Endothelial cell of umbilical vein (primary cell): ENCODE results near the gene TRNAU1AP. TPM values are rescaled to one million over a fixed set of nuclear protein-coding genes. Genes with fewer than 3 reads are reported as not detected.
"Not testable (repeated sequence)": the region's sequence is repeated elsewhere in the genome, so short reads cannot be mapped to it uniquely, and the experiment has no call there.

Source experiments
- BruUV-seq: library from RNA; stranded (reverse); fragments of 400-500 nt; replicated peaks from 2 replicates; lab custom pipeline; 2021; lab: Mats Ljungman, UMichigan
- CTCF ChIA-PET: fragments of 300-600, 350-600 bp; sonication (Branson Sonifier 250); formaldehyde crosslinking; loops from one replicate; lab custom pipeline; 2021; ENCODE audit warnings: antibody characterized with exemption, inconsistent platforms; lab: Charles Lee
- POLR2A ChIA-PET: fragments of 300-600, 350-600 bp; sonication (Branson Sonifier 250); formaldehyde crosslinking; loops from one replicate; lab custom pipeline; 2021; ENCODE audit warnings: antibody characterized with exemption, inconsistent platforms; lab: Charles Lee
- DNase-seq: peaks from one replicate; pipeline ENCODE4 v3.0.0-alpha.2; 2011; ENCODE audit warnings: low read depth, low spot score
- FAIRE-seq: peaks from 2 replicates; lab custom pipeline; 2011; peaks lifted over from hg19 to GRCh38; lab: Jason Lieb, UNC
- H2AFZ ChIP-seq: 2 replicates; pipeline ENCODE4 v1.6.0; 2012; ENCODE audit warnings: low read depth, low read length, control low read depth, inconsistent platforms
- H3K27ac ChIP-seq: 2 replicates; pipeline ENCODE4 v1.5.1; 2011; ENCODE audit warnings: low read depth, mild to moderate bottlenecking, control low read depth, low read length, moderate library complexity; ENCODE audit not compliant: insufficient read depth
- H3K27me3 ChIP-seq, 2 experiments: 2 replicates each; pipeline versions ENCODE4 v1.6.0 to v1.6.1; 2011; ENCODE audit warnings: low read length in 2 of 2, mixed read lengths in 1 of 2; ENCODE audit not compliant: control insufficient read depth in 2 of 2, insufficient read depth in 2 of 2
- H3K36me3 ChIP-seq, 2 experiments: 2 replicates in 1 of 2; 3 replicates in 1 of 2; pipeline ENCODE4 v1.5.1; 2011; ENCODE audit warnings: low read length in 2 of 2, mild to moderate bottlenecking in 1 of 2, moderate library complexity in 1 of 2; ENCODE audit not compliant: control insufficient read depth in 2 of 2, insufficient read depth in 2 of 2; ENCODE audit errors: extremely low read depth in 1 of 2
- H3K4me1 ChIP-seq: 3 replicates; pipeline ENCODE4 v1.5.1; 2011; ENCODE audit warnings: mild to moderate bottlenecking, low read length; ENCODE audit not compliant: control insufficient read depth, insufficient read depth; ENCODE audit errors: extremely low read depth
- H3K4me2 ChIP-seq: 2 replicates; pipeline ENCODE4 v1.6.1; 2011; ENCODE audit warnings: low read length, control low read depth, mixed read lengths; ENCODE audit not compliant: insufficient read depth
- H3K4me3 ChIP-seq, 3 experiments: fragments of 200-600 bp in 1 of 3; sonication (generic), shearing (Covaris generic) in 1 of 3; replicated peaks in 1 of 3; 2 replicates each; pipeline ENCODE4 v1.5.1; 2011 to 2016; ENCODE audit warnings: control low read depth in 3 of 3, low read length in 3 of 3, mild to moderate bottlenecking in 2 of 3, inconsistent platforms in 1 of 3, low read depth in 1 of 3, moderate library complexity in 1 of 3; ENCODE audit not compliant: insufficient read depth in 1 of 3
- H3K79me2 ChIP-seq: 2 replicates; pipeline ENCODE4 v1.6.0; 2012; ENCODE audit warnings: low read length, inconsistent platforms; ENCODE audit not compliant: control insufficient read depth, insufficient read depth
- H3K9ac ChIP-seq: replicated peaks from 2 replicates; pipeline ENCODE3; 2011; ENCODE audit warnings: low read length, control low read depth; ENCODE audit not compliant: insufficient read depth; ENCODE audit errors: extremely low read depth
- H3K9me1 ChIP-seq: replicated peaks from 3 replicates; pipeline ENCODE4 v1.6.0; 2011; ENCODE audit warnings: mild to moderate bottlenecking, low read length; ENCODE audit not compliant: control insufficient read depth, insufficient read depth; ENCODE audit errors: extremely low read depth
- H3K9me3 ChIP-seq: replicated peaks from 2 replicates; pipeline ENCODE4 v1.5.1; 2012; ENCODE audit warnings: low read length, inconsistent platforms; ENCODE audit not compliant: control insufficient read depth, insufficient read depth
- H4K20me1 ChIP-seq: replicated peaks from 2 replicates; pipeline ENCODE3; 2011; ENCODE audit warnings: mild to moderate bottlenecking, low read length; ENCODE audit not compliant: control insufficient read depth, insufficient read depth; ENCODE audit errors: extremely low read depth
- EZH2 ChIP-seq: IDR thresholded peaks from 2 replicates; pipeline ENCODE4 v1.6.1; 2012; ENCODE audit warnings: borderline replicate concordance, low read depth, mild to moderate bottlenecking, moderate library complexity, low read length, inconsistent platforms; ENCODE audit not compliant: severe bottlenecking
- FOS ChIP-seq: IDR thresholded peaks from 2 replicates; pipeline ENCODE4 v1.6.1; 2011; ENCODE audit warnings: mild to moderate bottlenecking, low read length, moderate library complexity, borderline replicate concordance; ENCODE audit not compliant: insufficient read depth
- GATA2 ChIP-seq: IDR thresholded peaks from 2 replicates; pipeline ENCODE4 v1.7.0; 2011; ENCODE audit warnings: low read depth, mild to moderate bottlenecking, moderate library complexity, mixed read lengths, low read length; ENCODE audit not compliant: insufficient read length, insufficient read depth
- JUN ChIP-seq: IDR thresholded peaks from 2 replicates; pipeline ENCODE4 v1.6.1; 2011; ENCODE audit warnings: borderline replicate concordance, low read depth; ENCODE audit not compliant: insufficient read length, insufficient read depth
- MYC ChIP-seq: IDR thresholded peaks from one replicate; pipeline ENCODE4 v1.6.1; 2011; ENCODE audit warnings: mild to moderate bottlenecking, low read depth, low read length
- POLR2A ChIP-seq: IDR thresholded peaks from 2 replicates; pipeline ENCODE4 v1.6.1; 2012; ENCODE audit warnings: low read depth, mild to moderate bottlenecking, control low read depth, low read length
- POLR2AphosphoS5 ChIP-seq: IDR thresholded peaks from 2 replicates; pipeline ENCODE4 v1.6.1; 2012; ENCODE audit warnings: low read depth, mild to moderate bottlenecking, control low read depth, low read length, moderate library complexity; ENCODE audit not compliant: insufficient read depth
- dilution Hi-C: fragments of 300-500 bp; cut with MboI; formaldehyde crosslinking; loops from one replicate; pipeline ENCODE4 v1.15.0; 2019; ENCODE audit warnings: low sequenced_read_pairs; ENCODE audit not compliant: extremely low pct_ligation_motif_present
- intact Hi-C: fragments of 100-400 bp; cut with micrococcal nuclease; formaldehyde crosslinking; loops from one replicate; pipeline ENCODE4 v1.10.0; 2022
- polyA plus RNA-seq, 4 experiments: library from polyadenylated mRNA; depleted of rRNA in 3 of 4; stranded (reverse) in 3 of 4; unstranded in 1 of 4; fragments of >200 nt; gene quantifications; 2 replicates each; pipeline versions ENCODE4 v1.2.1 to v1.2.3, GENCODE V29; 2011 to 2012; ENCODE audit warnings: missing spikeins in 1 of 4
- total RNA-seq: library from RNA; stranded (reverse); gene quantifications from 2 replicates; pipeline ENCODE4 v1.2.3, GENCODE V29; 2021
- TF ChIP-seq, protein P1 (sequence below), 2 donors: IDR thresholded peaks; 1 replicate in 1 of 2; 2 replicates in 1 of 2; pipeline ENCODE4 v1.5.1; 2011; ENCODE audit warnings: low read length in 2 of 2, mild to moderate bottlenecking in 2 of 2, moderate library complexity in 2 of 2, control low read depth in 1 of 2, inconsistent platforms in 1 of 2, low read depth in 1 of 2; ENCODE audit not compliant: insufficient read depth in 1 of 2; ENCODE audit errors: extremely low read depth in 1 of 2
- TF ChIP-seq, protein P2 (sequence below): IDR thresholded peaks from 2 replicates; pipeline ENCODE4 v1.6.1; 2011; ENCODE audit not compliant: insufficient read depth, insufficient read length

TRNAU1AP gene
- total and polyA plus RNA-seq, 2 donors (not counting 3 experiments of a cell fraction or from before 2014, with no cell fraction given): 32.7 to 46.2 TPM

DNA sequence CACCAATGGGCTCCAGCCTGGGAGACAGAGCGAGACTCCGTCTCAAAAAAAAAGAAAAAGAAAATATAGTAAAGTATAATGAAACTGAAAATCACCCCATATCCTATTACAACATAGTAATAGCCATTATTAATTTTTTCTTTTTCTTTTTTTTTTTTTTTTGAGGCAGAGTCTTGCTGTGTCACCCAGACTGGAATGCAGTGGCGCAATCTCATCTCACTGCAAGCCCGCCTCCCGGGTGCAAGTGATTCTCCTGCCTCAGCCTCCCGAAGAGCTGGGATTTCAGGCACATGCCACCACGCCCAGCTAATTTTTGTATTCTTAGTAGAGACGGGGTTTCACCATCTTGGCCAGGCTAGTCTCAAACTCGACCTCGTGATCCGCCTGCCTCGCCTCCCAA lies 20.0 kb downstream of the TRNAU1AP start:
- H3K27ac ChIP-seq, BruUV-seq, H3K9ac ChIP-seq, H3K4me1 ChIP-seq, H2AFZ ChIP-seq, H3K4me2 ChIP-seq, H4K20me1 ChIP-seq, H3K9me3 ChIP-seq, H3K79me2 ChIP-seq, H3K9me1 ChIP-seq, intact Hi-C loops, H3K4me3 ChIP-seq, POLR2A ChIA-PET, FAIRE-seq, dilution Hi-C loops, DNase-seq, H3K27me3 ChIP-seq: not testable (repeated sequence)
- CTCF ChIA-PET: interaction anchor here (1.3 to 1.5 kb wide), 2 partner anchors 9 to 20 kb away, joined by 3 to 4 read pairs; partner anchors contain the start of gene TRNAU1AP
- H3K36me3 ChIP-seq: peaks cover 17 to 18% of the 10 kb centered on the region in 2 experiments

DNA sequence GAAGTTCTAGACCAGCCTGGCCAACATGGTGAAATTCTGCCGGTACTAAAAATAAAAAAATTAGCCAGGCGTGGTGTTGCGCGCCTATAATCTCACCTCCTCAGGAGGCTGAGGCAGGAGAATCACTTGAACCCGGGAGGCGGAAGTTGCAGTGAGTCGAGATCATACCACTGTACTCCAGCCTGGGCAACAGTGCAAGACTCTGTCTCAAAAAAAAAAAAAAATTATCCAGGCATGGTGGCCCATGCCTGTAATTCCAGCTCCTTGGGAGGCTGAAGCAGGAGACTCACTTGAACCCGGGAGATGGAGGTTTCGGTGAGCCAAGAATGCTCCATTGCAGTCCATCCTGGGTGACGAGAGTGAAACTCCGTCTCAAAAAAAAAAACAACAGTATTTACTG lies 20.7 kb downstream of the TRNAU1AP start:
- TF ChIP-seq POLR2AphosphoS5 (no peak), MYC (no peak), POLR2A (no peak), FOS (no peak), GATA2 (no peak), EZH2 (no peak), JUN (no peak)
- TF ChIP-seq, protein P1, sequence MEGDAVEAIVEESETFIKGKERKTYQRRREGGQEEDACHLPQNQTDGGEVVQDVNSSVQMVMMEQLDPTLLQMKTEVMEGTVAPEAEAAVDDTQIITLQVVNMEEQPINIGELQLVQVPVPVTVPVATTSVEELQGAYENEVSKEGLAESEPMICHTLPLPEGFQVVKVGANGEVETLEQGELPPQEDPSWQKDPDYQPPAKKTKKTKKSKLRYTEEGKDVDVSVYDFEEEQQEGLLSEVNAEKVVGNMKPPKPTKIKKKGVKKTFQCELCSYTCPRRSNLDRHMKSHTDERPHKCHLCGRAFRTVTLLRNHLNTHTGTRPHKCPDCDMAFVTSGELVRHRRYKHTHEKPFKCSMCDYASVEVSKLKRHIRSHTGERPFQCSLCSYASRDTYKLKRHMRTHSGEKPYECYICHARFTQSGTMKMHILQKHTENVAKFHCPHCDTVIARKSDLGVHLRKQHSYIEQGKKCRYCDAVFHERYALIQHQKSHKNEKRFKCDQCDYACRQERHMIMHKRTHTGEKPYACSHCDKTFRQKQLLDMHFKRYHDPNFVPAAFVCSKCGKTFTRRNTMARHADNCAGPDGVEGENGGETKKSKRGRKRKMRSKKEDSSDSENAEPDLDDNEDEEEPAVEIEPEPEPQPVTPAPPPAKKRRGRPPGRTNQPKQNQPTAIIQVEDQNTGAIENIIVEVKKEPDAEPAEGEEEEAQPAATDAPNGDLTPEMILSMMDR (IDR thresholded peaks at IDR 0.05; ENCODE audit: extremely low read depth in 1 of 2, insufficient read depth in 1 of 2, low read depth in 1 of 2, low read length in 2 of 2): no peak
- TF ChIP-seq, protein P2, sequence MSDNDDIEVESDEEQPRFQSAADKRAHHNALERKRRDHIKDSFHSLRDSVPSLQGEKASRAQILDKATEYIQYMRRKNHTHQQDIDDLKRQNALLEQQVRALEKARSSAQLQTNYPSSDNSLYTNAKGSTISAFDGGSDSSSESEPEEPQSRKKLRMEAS: no peak
- Histone ChIP-seq H3K36me3 (peaks cover 19 to 21% of the 10 kb centered on the region in 2 experiments), H3K9ac (no peak overlapping the region), H3K4me2 (no peak overlapping the region), H2AFZ (no peak overlapping the region), H3K4me1 (peaks cover under 1% of the 10 kb centered on the region), H3K79me2 (no peaks in the 10 kb centered on the region), H3K9me3 (no peaks in the 10 kb centered on the region), H3K4me3 (no peak overlapping the region), H3K27ac (no peak overlapping the region), H4K20me1 (no peaks in the 10 kb centered on the region), H3K9me1 (no peaks in the 10 kb centered on the region), H3K27me3 (no peaks in the 10 kb centered on the region)
- BruUV-seq: no TSS peak
- CTCF ChIA-PET: interaction anchor here (1.5 kb wide), 1 partner anchor 21 kb away, joined by 4 read pairs; the partner anchor contains the start of gene TRNAU1AP
- FAIRE-seq (no peak), DNase-seq (no peak)
- intact Hi-C loops: no loop called here
- dilution Hi-C loops: no loop called here
- POLR2A ChIA-PET: no interaction called here
